Mesenchymal stem cell (in vitro differentiated cells and primary cell): ENCODE data around the gene RSBN1L.

Experiments used
- DNase-seq: peaks from one replicate; pipeline ENCODE4 v3.0.0-alpha.2; 2013
- H2AFZ ChIP-seq: one replicate; pipeline ENCODE4 v1.6.1; 2013; ENCODE audit warnings: low read depth, mild to moderate bottlenecking, control low read depth, inconsistent platforms, low read length, moderate library complexity
- H2AK5ac ChIP-seq: 2 replicates; pipeline ENCODE4 v1.6.1; 2013; ENCODE audit warnings: low read length, moderate library complexity, mild to moderate bottlenecking, inconsistent platforms; ENCODE audit not compliant: severe bottlenecking
- H2BK120ac ChIP-seq: one replicate; pipeline ENCODE4 v1.6.1; 2013; ENCODE audit warnings: low read depth, mild to moderate bottlenecking, inconsistent platforms, low read length, moderate library complexity
- H2BK12ac ChIP-seq, 2 experiments: one replicate each; pipeline ENCODE4 v1.6.1; 2013; ENCODE audit warnings: inconsistent platforms in 2 of 2, low read length in 2 of 2, mild to moderate bottlenecking in 2 of 2, moderate library complexity in 2 of 2, control low read depth in 1 of 2
- H2BK15ac ChIP-seq: one replicate; pipeline ENCODE4 v1.6.1; 2013; ENCODE audit warnings: mild to moderate bottlenecking, low read depth, inconsistent platforms; ENCODE audit not compliant: poor library complexity, severe bottlenecking
- H2BK5ac ChIP-seq: 2 replicates; pipeline ENCODE4 v1.6.1; 2013; ENCODE audit warnings: low read depth, mild to moderate bottlenecking, low read length, control low read depth, inconsistent platforms; ENCODE audit not compliant: poor library complexity, severe bottlenecking
- H3K14ac ChIP-seq, 2 experiments: one replicate each; pipeline ENCODE4 v1.6.1; 2013; ENCODE audit warnings: inconsistent platforms in 2 of 2, low read length in 2 of 2, control low read depth in 1 of 2, mild to moderate bottlenecking in 1 of 2, moderate library complexity in 1 of 2
- H3K18ac ChIP-seq, 2 experiments: one replicate each; pipeline ENCODE4 v1.6.1; 2013; ENCODE audit warnings: inconsistent platforms in 2 of 2, low read length in 2 of 2, control low read depth in 1 of 2, low read depth in 1 of 2, mild to moderate bottlenecking in 1 of 2
- H3K23ac ChIP-seq, 2 experiments: one replicate each; pipeline ENCODE4 v1.6.1; 2013; ENCODE audit warnings: inconsistent platforms in 2 of 2, low read length in 2 of 2, mild to moderate bottlenecking in 2 of 2, moderate library complexity in 2 of 2, control low read depth in 1 of 2
- H3K27ac ChIP-seq: 2 replicates; pipeline ENCODE4 v1.5.1; 2013; ENCODE audit warnings: mild to moderate bottlenecking, moderate library complexity, low read length, control low read depth, inconsistent platforms; ENCODE audit not compliant: poor library complexity, severe bottlenecking
- H3K27me3 ChIP-seq, 2 experiments: 2 replicates each; pipeline versions ENCODE4 v1.6.1 to v1.7.0; 2013; ENCODE audit warnings: low read length in 2 of 2, mild to moderate bottlenecking in 2 of 2, moderate library complexity in 2 of 2, control low read depth in 1 of 2, inconsistent platforms in 1 of 2; ENCODE audit not compliant: control insufficient read depth in 1 of 2, insufficient read depth in 1 of 2
- H3K36me3 ChIP-seq, 2 experiments: 2 replicates each; pipeline versions ENCODE4 v1.6.1 to v1.7.0; 2013; ENCODE audit warnings: low read length in 2 of 2, control low read depth in 1 of 2, inconsistent platforms in 1 of 2, low read depth in 1 of 2, mild to moderate bottlenecking in 1 of 2; ENCODE audit not compliant: insufficient read depth in 2 of 2, control insufficient read depth in 1 of 2
- H3K4ac ChIP-seq, 2 experiments: one replicate each; pipeline ENCODE4 v1.6.1; 2013; ENCODE audit warnings: inconsistent platforms in 2 of 2, low read length in 2 of 2, mild to moderate bottlenecking in 2 of 2, moderate library complexity in 2 of 2, control low read depth in 1 of 2, low read depth in 1 of 2
- H3K4me1 ChIP-seq: 2 replicates; pipeline ENCODE4 v1.6.1; 2013; ENCODE audit warnings: low read depth, low read length, control low read depth; ENCODE audit not compliant: control insufficient read depth, insufficient read depth
- H3K4me2 ChIP-seq: 2 replicates; pipeline ENCODE4 v1.6.1; 2013; ENCODE audit warnings: low read length, mild to moderate bottlenecking, inconsistent platforms; ENCODE audit not compliant: poor library complexity, severe bottlenecking
- H3K4me3 ChIP-seq, 2 experiments: 2 replicates each; pipeline versions ENCODE4 v1.5.1 to v1.7.0; 2013; ENCODE audit warnings: low read length in 2 of 2, mild to moderate bottlenecking in 2 of 2, control low read depth in 1 of 2, low read depth in 1 of 2; ENCODE audit not compliant: insufficient read depth in 1 of 2
- H3K79me1 ChIP-seq: replicated peaks from 2 replicates; pipeline ENCODE4 v1.6.1; 2013; ENCODE audit warnings: mild to moderate bottlenecking, control low read depth, low read length, inconsistent platforms; ENCODE audit not compliant: poor library complexity, severe bottlenecking
- H3K9ac ChIP-seq: 2 replicates; pipeline ENCODE4 v1.7.0; 2013; ENCODE audit warnings: mild to moderate bottlenecking, low read length, moderate library complexity
- H3K9me3 ChIP-seq: 2 replicates; pipeline ENCODE4 v1.7.0; 2013; ENCODE audit warnings: mild to moderate bottlenecking, low read length; ENCODE audit not compliant: control insufficient read depth
- H4K8ac ChIP-seq: one replicate; pipeline ENCODE4 v1.6.1; 2013; ENCODE audit warnings: inconsistent platforms, mild to moderate bottlenecking, low read length, moderate library complexity
- H4K91ac ChIP-seq: one replicate; pipeline ENCODE4 v1.6.1; 2013; ENCODE audit warnings: mild to moderate bottlenecking, low read length, inconsistent platforms
- WGBS: methylation state at CpG from one replicate; pipeline ENCODE4 v1.1.7; 2013; ENCODE audit warnings: mixed read lengths; 5-methylcytosine and 5-hydroxymethylcytosine counted together

RSBN1L gene

GRCh38 chr7:77687100-77687746, 9.0 kb upstream of the RSBN1L start:
- Histone ChIP-seq H3K4me1 (no peaks in the 10 kb centered on the region), H2AK5ac (no peak overlapping the region), H2BK15ac (no peak overlapping the region), H2BK5ac (no peak overlapping the region), H3K27ac (no peak overlapping the region), H3K23ac (no peak overlapping the region), H3K9ac (peak overlapping the region; percentile 20), H3K18ac (no peak overlapping the region), H4K91ac (no peak overlapping the region), H2BK120ac (no peak overlapping the region), H4K8ac (no peak overlapping the region), H3K4ac (no peak overlapping the region), H2AFZ (no peak overlapping the region), H2BK12ac (no peak overlapping the region), H3K79me1 (peaks cover 22% of the 10 kb centered on the region), H3K4me2 (no peak overlapping the region), H3K4me3 (no peak overlapping the region), H3K36me3 (peaks cover 2 to 13% of the 10 kb centered on the region in 2 experiments), H3K27me3 (no peaks in the 10 kb centered on the region), H3K14ac (no peak overlapping the region), H3K9me3 (no peaks in the 10 kb centered on the region)
- DNase-seq = peak; percentile 90
- WGBS = 36% methylated on average over 1 of the region's 1 CpG

DNA sequence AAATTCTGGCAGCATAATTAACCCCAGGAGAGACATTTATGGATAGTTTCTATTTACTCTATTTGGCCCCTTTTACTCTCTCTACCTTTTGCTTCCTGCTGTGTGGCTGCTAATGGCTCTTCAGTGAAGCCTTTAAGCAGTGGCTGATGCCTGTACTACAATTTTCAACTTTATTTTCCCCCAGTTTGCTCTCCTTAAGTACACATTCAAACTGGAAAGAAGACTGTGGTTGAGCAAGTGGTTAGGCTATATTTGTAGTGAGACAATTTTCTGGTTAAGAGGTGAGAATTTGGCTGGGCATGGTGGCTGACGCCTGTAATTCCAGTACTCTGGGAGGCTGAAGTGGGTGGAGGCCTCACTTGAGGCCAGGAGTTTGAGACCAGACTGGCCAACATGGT, 8.5 kb upstream of the RSBN1L start:
- DNase-seq = peak; percentile 38
- H3K4me2 ChIP-seq = no peak overlapping the region
- H2AFZ ChIP-seq = no peak overlapping the region
- H4K8ac ChIP-seq = no peak overlapping the region
- no peak overlapping the region for H3K23ac ChIP-seq
- peak overlapping the region in 1 of 2 experiments; percentile 33 for H2BK12ac ChIP-seq
- no peaks in the 10 kb centered on the region for H3K9me3 ChIP-seq
- H2BK120ac ChIP-seq = no peak overlapping the region
- peaks cover 2 to 9% of the 10 kb centered on the region in 2 experiments for H3K36me3 ChIP-seq
- peak overlapping the region; percentile 20 for H3K9ac ChIP-seq
- 95% methylated on average over 1 of the region's 1 CpG for WGBS
- no peak overlapping the region for H3K14ac ChIP-seq
- H2BK5ac ChIP-seq = no peak overlapping the region
- no peak overlapping the region for H2BK15ac ChIP-seq
- H3K4ac ChIP-seq = no peak overlapping the region
- H2AK5ac ChIP-seq = peak overlapping the region; percentile 33
- no peak overlapping the region for H4K91ac ChIP-seq
- H3K79me1 ChIP-seq = peaks cover 18% of the 10 kb centered on the region
- H3K27me3 ChIP-seq = no peaks in the 10 kb centered on the region
- H3K4me1 ChIP-seq = no peaks in the 10 kb centered on the region
- no peak overlapping the region for H3K4me3 ChIP-seq
- H3K27ac ChIP-seq = no peak overlapping the region
- H3K18ac ChIP-seq = peak overlapping the region in 1 of 2 experiments; percentile 29

DNA sequence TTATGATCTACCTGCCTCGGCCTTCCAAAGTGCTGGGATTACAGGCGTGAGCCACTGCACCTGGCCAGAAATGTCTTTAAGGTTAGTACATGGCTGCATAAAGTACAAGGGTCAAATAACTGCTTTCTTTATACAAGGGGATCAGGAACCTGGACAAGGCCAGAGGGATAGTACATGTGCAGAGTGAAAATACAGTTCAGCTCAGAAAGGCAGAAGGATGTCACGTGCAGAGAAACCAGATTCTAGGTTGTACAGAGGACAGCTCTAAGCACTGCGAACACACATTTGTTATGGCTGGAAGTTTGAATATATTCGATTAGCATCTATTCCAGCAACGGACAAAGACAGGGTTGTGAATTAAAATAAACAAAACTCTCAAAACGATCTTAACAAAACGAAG, 6.0 kb upstream of the RSBN1L start:
- 97% methylated on average over 4 of the region's 8 CpGs for WGBS
- peak overlapping the region in 1 of 2 experiments; percentile 31 for H2BK12ac ChIP-seq
- H2BK120ac ChIP-seq = no peak overlapping the region
- H3K14ac ChIP-seq = no peak overlapping the region
- no peak overlapping the region for H3K9ac ChIP-seq
- H3K4me3 ChIP-seq = no peak overlapping the region
- H3K9me3 ChIP-seq = no peaks in the 10 kb centered on the region
- no peak overlapping the region for H3K23ac ChIP-seq
- H3K27ac ChIP-seq = no peak overlapping the region
- H3K4ac ChIP-seq = no peak overlapping the region
- no peak overlapping the region for H4K91ac ChIP-seq
- peak; percentile 28 for DNase-seq
- no peak overlapping the region for H4K8ac ChIP-seq
- H2BK15ac ChIP-seq = no peak overlapping the region
- no peak overlapping the region for H3K18ac ChIP-seq
- H3K4me2 ChIP-seq = no peak overlapping the region
- no peak overlapping the region for H2AFZ ChIP-seq
- H3K79me1 ChIP-seq = peaks cover 19% of the 10 kb centered on the region
- H3K27me3 ChIP-seq = no peaks in the 10 kb centered on the region
- peaks cover 2% of the 10 kb centered on the region for H3K4me1 ChIP-seq
- peaks cover 2 to 4% of the 10 kb centered on the region in 2 experiments for H3K36me3 ChIP-seq
- no peak overlapping the region for H2BK5ac ChIP-seq
- H2AK5ac ChIP-seq = no peak overlapping the region

GRCh38 chr7:77691892-77692491, 4.3 kb upstream of the RSBN1L start:
- Histone ChIP-seq H3K14ac (no peak overlapping the region), H3K23ac (no peak overlapping the region), H4K8ac (no peak overlapping the region), H3K9ac (no peak overlapping the region), H2BK12ac (no peak overlapping the region), H3K4me3 (no peak overlapping the region), H3K4ac (no peak overlapping the region), H3K27me3 (no peaks in the 10 kb centered on the region), H3K27ac (no peak overlapping the region), H3K18ac (no peak overlapping the region), H3K9me3 (no peaks in the 10 kb centered on the region), H3K4me2 (no peak overlapping the region), H2BK5ac (no peak overlapping the region), H2AK5ac (no peak overlapping the region), H3K79me1 (peaks cover 16% of the 10 kb centered on the region), H2AFZ (no peak overlapping the region), H3K36me3 (peaks cover 2 to 4% of the 10 kb centered on the region in 2 experiments), H3K4me1 (peaks cover 4% of the 10 kb centered on the region), H2BK120ac (no peak overlapping the region), H4K91ac (no peak overlapping the region), H2BK15ac (no peak overlapping the region)
- no peak for DNase-seq
- 87% methylated on average over 8 of the region's 10 CpGs for WGBS
